IPS-18c (cell line): ENCODE data around the gene OAT.

Experiments used
- H3K4me3 ChIP-seq: 2 replicates; pipeline ENCODE4 v1.7.0; 2013; ENCODE audit warnings: low read depth, mild to moderate bottlenecking, low read length, moderate library complexity; ENCODE audit not compliant: insufficient read depth
- H3K9me3 ChIP-seq: one replicate; pipeline ENCODE4 v1.6.1; 2013; ENCODE audit warnings: mild to moderate bottlenecking, low read length, moderate library complexity; ENCODE audit not compliant: control insufficient read depth, insufficient read depth

OAT gene

DNA sequence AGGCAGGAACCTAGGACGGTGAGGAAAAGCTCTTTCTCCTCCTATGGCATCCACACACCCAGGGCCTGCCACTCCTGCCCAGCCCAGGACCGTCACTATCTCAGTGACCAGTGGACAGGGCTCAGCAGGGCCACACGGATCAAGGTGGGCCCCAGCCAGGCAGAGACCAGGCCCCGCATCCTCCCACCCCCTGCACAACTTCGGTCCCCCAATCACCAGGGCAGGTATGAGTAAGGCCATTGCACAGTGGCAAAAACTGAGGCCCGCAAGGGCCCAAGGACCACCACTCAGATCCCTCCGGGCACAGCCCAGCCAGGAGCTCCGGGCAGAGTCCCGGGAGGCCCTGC lies 30.3 kb downstream of the OAT start:
- H3K4me3 ChIP-seq, result 0 out of 2 replicates have a peak overlapping the region, but pooled peaks have one; percentile 44

GRCh38 chr10:124387078-124387874 lies 31.4 kb downstream of the OAT start:
- H3K4me3 ChIP-seq, result no peak overlapping the region
- no peaks in the 10 kb centered on the region for H3K9me3 ChIP-seq

More for the DNA sequence above, 30.3 kb downstream of the OAT start:
- no peaks in the 10 kb centered on the region for H3K9me3 ChIP-seq

- H3K9me3 ChIP-seq, result no peaks in the 10 kb centered on the region
- no peak overlapping the region for H3K4me3 ChIP-seq
Observed at GRCh38 chr10:124386186-124387077, 32.3 kb downstream of the OAT start.

GRCh38 chr10:124385627-124386185 lies 33.0 kb downstream of the OAT start:
- no peaks in the 10 kb centered on the region for H3K9me3 ChIP-seq
- H3K4me3 ChIP-seq, result no peak overlapping the region

DNA sequence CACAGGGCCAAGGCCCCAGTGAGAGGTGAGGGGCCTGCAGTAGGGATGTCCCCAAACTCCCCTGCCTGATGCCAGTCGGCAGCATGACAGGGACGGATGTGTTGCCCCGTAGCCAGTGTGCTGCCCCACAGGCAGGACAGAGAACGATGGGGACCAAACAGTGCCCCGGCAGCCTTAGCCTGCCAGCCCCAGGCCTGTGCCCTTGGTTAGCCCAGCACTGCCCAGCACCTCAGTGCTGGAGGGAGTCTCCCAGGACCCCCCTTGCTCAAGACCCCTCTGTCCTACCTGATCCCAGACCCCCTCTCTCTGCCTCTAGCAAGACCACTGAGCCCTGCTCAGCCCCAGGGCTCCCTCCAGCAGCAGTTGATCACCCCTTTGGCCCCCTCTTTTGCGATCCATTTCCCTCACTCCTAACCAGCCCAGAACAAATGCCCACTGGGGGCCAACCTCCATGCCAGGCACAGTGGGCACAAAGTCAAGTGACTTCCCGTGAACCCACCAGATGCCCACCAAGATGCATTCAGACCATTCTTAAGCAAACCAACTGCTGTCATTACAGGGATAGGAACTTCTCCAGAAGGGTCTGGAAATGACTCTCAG lies 34.0 kb downstream of the OAT start:
- H3K9me3 ChIP-seq, result no peaks in the 10 kb centered on the region
- no peak overlapping the region for H3K4me3 ChIP-seq

- H3K9me3 ChIP-seq, result no peaks in the 10 kb centered on the region
- no peak overlapping the region for H3K4me3 ChIP-seq
Observed at GRCh38 chr10:124384172-124384571, 34.6 kb downstream of the OAT start.

DNA sequence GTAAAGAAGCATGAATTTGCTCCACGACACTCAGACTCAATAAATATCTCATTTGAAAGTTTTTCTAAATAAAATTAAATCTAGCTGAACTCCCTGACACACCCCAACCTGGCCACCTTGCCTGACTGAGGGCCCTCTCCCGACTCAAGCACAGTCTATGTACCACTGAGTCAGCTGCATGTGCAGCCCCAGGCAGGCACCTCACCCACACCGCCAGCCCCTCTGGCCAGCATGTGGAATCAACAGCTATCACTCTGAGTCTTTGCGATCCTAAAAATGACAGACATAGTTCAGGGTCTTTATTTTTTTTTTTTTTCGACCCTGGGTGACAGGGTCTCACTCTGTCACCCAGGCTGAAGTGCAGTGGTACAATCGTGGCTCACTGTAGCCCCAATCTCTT lies 35.2 kb downstream of the OAT start:
- Histone ChIP-seq H3K4me3 (no peak overlapping the region), H3K9me3 (no peaks in the 10 kb centered on the region)

GRCh38 chr10:124381011-124381611 lies 37.6 kb downstream of the OAT start:
- Histone ChIP-seq H3K9me3 (no peaks in the 10 kb centered on the region), H3K4me3 (no peak overlapping the region)

GRCh38 chr10:124380256-124380995 lies 38.3 kb downstream of the OAT start:
- Histone ChIP-seq H3K4me3 (no peak overlapping the region), H3K9me3 (no peaks in the 10 kb centered on the region)

DNA sequence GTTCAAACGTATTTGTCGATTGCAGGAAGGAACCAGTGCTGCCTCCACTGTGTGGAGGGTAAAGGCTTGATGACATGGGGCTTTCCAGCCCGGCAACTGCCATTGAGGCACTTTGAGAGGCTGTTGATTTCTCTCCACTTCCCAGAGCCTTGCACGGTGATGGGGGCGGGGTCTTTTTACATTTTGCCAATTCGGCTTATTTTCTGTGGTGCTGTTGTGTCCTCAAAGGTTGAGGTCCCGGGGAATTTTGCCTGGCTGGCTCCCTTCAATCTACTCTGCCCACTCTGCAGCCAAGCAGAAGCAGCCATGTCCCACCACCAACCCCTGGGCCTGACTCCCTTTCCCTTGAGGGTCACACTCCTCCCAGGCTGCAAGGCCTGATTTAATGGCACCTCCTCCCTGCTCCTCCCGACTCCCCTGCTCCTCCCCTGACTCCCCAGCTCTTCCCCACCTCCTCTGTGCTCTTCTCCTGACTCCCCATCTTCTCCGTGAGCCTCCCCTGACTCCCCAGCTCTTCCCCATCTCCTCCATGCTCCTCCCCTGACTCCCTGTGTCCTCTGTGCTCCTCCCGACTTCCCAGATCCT lies 39.0 kb downstream of the OAT start:
- no peak overlapping the region for H3K4me3 ChIP-seq
- H3K9me3 ChIP-seq, result no peaks in the 10 kb centered on the region

GRCh38 chr10:124378881-124379471 lies 39.7 kb downstream of the OAT start:
- no peaks in the 10 kb centered on the region for H3K9me3 ChIP-seq
- no peak overlapping the region for H3K4me3 ChIP-seq

GRCh38 chr10:124378271-124378670 lies 40.5 kb downstream of the OAT start:
- Histone ChIP-seq H3K9me3 (no peaks in the 10 kb centered on the region), H3K4me3 (no peak overlapping the region)

DNA sequence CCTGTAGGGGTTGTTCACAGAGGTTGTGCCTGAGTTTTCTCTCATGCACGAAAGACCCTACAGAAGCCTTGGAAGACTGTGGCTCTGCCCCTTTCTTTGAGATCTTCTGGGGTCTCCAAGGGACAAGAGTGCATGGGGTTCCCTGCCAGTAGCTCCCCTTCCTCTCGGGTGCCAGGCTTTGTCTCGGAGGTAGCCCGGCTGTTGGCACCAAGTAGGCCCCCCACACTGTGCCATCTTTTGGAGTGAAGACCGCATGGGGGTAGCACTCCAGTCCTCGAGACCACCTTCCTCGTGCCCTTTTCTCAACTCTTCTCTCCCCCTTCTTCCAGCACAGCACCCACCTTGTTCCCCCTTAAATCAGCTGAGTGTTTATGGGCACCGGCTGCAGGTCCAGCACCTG lies 41.6 kb downstream of the OAT start:
- H3K9me3 ChIP-seq, result no peaks in the 10 kb centered on the region
- no peak overlapping the region for H3K4me3 ChIP-seq

GRCh38 chr10:124376411-124376810 lies 42.3 kb downstream of the OAT start:
- no peaks in the 10 kb centered on the region for H3K9me3 ChIP-seq
- H3K4me3 ChIP-seq, result no peak overlapping the region

DNA sequence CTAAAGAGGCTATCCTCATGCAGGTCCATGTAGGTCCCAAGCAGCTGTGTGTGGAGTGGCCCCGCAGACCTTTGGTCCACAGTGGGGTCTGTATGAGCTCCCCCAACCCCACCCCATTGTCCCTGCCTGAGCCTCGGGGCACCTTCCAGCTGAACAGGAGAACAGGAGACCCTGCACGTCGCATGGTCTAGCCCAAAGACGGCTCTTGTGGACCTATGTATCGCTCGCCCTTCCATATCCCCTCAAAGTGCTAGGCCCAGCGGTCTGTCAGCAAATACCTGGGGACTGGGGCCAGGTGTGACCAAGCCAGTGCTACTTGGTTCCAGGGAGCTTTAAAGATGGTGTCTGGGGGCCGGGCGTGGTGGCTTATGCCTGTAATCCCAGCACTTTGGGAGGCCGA lies 43.0 kb downstream of the OAT start:
- H3K9me3 ChIP-seq, result no peaks in the 10 kb centered on the region
- no peak overlapping the region for H3K4me3 ChIP-seq

- H3K4me3 ChIP-seq, result no peak overlapping the region
- H3K9me3 ChIP-seq, result no peaks in the 10 kb centered on the region
Observed at GRCh38 chr10:124375353-124375614, 43.4 kb downstream of the OAT start.
